GM18499 (cell line): ENCODE measurements around the gene EFCC1.

ENCODE experiments used
- ATAC-seq: cut with Tn5 transposase; IDR thresholded peaks from one replicate; pipeline ENCODE4 v1.9.1; 2021; ENCODE audit warnings: moderate number of reproducible peaks; ENCODE audit not compliant: insufficient read depth, unreplicated experiment

Gene EFCC1

GRCh38 chr3:129014148-129014547 lies 13.0 kb downstream of the EFCC1 start:
- ATAC-seq, result no peak

- no peak for ATAC-seq
Measured at GRCh38 chr3:129014793-129015345, 13.8 kb downstream of the EFCC1 start.

- ATAC-seq, result no peak
Measured at GRCh38 chr3:129015388-129016105, 14.4 kb downstream of the EFCC1 start.

- no peak for ATAC-seq
Measured at GRCh38 chr3:129016356-129016719, 15.2 kb downstream of the EFCC1 start.

- no peak for ATAC-seq
Measured at GRCh38 chr3:129016720-129017483, 15.8 kb downstream of the EFCC1 start.

- ATAC-seq, result no peak
Measured at GRCh38 chr3:129017484-129017899, 16.4 kb downstream of the EFCC1 start.

GRCh38 chr3:129018271-129018670 lies 17.2 kb downstream of the EFCC1 start:
- no peak for ATAC-seq

GRCh38 chr3:129018751-129019150 lies 17.6 kb downstream of the EFCC1 start:
- no peak for ATAC-seq

GRCh38 chr3:129019266-129019665 lies 18.2 kb downstream of the EFCC1 start:
- no peak for ATAC-seq

GRCh38 chr3:129020691-129021090 lies 19.6 kb downstream of the EFCC1 start:
- no peak for ATAC-seq

- ATAC-seq, result no peak
Measured at GRCh38 chr3:129021140-129021551, 20.0 kb downstream of the EFCC1 start.

GRCh38 chr3:129022114-129023007 lies 21.3 kb downstream of the EFCC1 start:
- no peak for ATAC-seq

- ATAC-seq, result no peak
Measured at GRCh38 chr3:129023008-129023358, 21.9 kb downstream of the EFCC1 start.

- ATAC-seq, result no peak
Measured at GRCh38 chr3:129023909-129024308, 22.8 kb downstream of the EFCC1 start.

GRCh38 chr3:129025108-129025507 lies 24.0 kb downstream of the EFCC1 start:
- no peak for ATAC-seq

- ATAC-seq, result no peak
Measured at GRCh38 chr3:129025691-129026435, 24.8 kb downstream of the EFCC1 start.

- ATAC-seq, result peak; percentile 87
Measured at GRCh38 chr3:129026728-129027543, 25.8 kb downstream of the EFCC1 start.

GRCh38 chr3:129027544-129027880 lies 26.4 kb downstream of the EFCC1 start:
- ATAC-seq, result no peak

GRCh38 chr3:129028866-129029265 lies 27.8 kb downstream of the EFCC1 start:
- ATAC-seq, result no peak
